AG09309 (cell line): ENCODE data around the gene MAN1C1.

Experiments used
- DNase-seq: peaks from one replicate; pipeline ENCODE4 v3.0.0-alpha.2; 2010; ENCODE audit warnings: low read depth
- H3K4me3 ChIP-seq: 2 replicates; pipeline ENCODE4 v1.5.1; 2011; ENCODE audit warnings: mild to moderate bottlenecking, low read depth, low read length, moderate library complexity; ENCODE audit not compliant: control insufficient read depth
- TF ChIP-seq, protein P1 (sequence below): IDR thresholded peaks from 2 replicates; pipeline ENCODE4 v1.5.1; 2011; ENCODE audit warnings: mild to moderate bottlenecking, low read depth, low read length, inconsistent platforms; ENCODE audit not compliant: insufficient read depth, control insufficient read depth; ENCODE audit errors: missing control alignments

Gene MAN1C1

DNA sequence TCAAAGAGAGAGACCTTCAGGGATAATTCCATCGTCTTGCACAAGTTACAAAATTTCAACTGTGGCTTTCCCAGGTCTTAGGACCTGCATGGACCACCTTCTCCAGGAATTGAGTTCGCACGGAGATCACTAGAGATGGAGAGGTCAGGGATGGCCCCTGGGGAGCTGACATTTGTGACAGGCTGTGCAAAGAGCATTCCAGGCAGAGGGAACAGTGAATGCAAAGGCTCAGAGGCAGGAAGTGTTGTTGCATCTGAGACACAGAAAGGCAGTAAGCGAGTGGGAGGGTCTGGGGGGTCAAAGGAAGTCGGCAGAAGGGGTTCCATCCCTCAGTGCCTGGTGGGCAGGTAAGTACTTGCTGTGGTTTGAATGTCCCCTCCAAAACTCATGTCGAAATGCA lies 173.9 kb downstream of the MAN1C1 start:
- no peak overlapping the region for H3K4me3 ChIP-seq
- TF ChIP-seq, protein P1, sequence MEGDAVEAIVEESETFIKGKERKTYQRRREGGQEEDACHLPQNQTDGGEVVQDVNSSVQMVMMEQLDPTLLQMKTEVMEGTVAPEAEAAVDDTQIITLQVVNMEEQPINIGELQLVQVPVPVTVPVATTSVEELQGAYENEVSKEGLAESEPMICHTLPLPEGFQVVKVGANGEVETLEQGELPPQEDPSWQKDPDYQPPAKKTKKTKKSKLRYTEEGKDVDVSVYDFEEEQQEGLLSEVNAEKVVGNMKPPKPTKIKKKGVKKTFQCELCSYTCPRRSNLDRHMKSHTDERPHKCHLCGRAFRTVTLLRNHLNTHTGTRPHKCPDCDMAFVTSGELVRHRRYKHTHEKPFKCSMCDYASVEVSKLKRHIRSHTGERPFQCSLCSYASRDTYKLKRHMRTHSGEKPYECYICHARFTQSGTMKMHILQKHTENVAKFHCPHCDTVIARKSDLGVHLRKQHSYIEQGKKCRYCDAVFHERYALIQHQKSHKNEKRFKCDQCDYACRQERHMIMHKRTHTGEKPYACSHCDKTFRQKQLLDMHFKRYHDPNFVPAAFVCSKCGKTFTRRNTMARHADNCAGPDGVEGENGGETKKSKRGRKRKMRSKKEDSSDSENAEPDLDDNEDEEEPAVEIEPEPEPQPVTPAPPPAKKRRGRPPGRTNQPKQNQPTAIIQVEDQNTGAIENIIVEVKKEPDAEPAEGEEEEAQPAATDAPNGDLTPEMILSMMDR = no peak
- no peak for DNase-seq

DNA sequence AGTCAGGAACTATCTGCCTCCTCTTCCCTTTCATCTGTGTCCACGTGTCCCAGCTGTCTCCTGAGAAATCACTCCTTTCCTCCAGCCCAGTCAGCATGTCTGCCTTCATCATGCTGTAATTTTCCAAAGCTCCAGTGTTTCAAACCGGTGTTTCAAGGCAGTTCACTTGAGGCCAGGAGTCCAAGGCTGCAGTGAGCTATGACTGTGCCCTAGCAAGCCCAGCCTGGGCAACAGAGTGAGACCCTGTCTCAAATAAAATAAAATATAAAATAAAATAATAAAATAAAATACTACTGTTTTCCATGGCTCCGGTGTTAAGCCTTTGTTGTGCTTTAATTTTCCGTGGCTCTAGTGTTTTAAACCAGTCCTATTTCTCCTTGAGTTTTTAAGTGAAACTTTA lies 175.5 kb downstream of the MAN1C1 start:
- no peak overlapping the region for H3K4me3 ChIP-seq
- no peak for DNase-seq
- TF ChIP-seq, protein P1 = no peak

DNA sequence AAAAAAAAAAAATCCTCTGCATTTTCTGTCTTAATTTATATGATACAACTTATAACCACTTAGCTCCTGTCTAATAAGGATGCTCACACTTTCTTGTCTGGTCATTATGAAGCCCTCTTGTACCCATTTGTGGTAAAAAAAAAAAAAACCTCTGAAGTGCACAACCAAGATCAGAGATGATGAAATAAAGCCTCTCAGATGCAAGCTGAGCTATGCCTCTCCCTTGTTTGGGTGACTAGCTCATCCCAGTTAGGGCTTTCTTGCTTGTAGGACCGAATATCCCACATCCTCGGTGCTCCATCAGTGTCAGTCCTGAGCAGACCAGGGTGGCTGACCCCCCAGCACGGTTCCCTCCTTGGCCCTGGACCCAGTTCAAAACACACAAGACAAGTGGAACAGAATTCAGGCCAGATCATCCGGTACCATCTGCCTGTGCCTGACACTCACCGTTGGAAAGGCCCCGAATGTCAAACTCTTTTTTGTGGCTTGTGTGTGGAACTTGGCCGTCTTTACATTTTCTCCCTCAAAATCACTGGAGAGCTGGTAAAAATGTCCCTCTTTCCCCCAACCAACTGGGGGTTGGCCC lies 177.1 kb downstream of the MAN1C1 start:
- no peak overlapping the region for H3K4me3 ChIP-seq
- no peak for DNase-seq
- TF ChIP-seq, protein P1 = no peak

DNA sequence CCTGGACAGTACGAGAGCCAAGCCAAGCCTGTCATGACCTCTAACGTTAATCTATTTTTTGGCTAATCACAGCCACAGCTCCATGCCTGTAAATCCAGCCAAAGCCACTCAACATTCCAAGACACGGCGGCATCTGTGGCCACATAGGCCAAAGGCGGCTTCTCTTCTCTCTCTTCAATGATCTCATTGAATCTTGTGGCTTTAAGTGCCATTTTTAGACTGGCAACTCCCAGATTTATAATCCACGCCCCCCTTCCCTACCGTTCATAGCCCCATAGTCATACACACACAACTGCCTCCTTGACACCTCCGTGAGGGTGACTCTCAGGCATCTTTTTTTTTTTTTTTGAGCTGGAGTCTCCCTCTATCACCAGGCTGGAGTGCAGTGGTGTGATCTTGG lies 177.7 kb downstream of the MAN1C1 start:
- TF ChIP-seq, protein P1 = no peak
- DNase-seq = no peak
- H3K4me3 ChIP-seq = no peak overlapping the region

DNA sequence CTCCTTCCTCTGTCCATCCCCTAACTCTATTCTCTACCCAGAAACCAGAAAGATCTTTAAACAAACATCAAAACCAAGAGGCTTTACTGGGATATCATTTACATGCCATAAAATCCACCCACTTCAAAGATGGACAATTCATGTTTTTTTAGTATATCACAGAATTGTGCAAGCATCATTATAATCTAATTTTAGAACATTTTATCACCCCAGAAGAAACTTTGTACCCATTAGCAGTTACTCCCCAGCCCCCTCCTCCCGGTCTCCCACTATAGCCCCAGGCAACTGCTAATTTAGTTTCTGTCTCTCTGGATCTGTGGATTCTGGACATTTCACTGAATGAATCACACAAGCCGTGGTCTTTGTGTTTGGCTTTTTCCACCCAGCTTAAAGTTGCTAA lies 178.6 kb downstream of the MAN1C1 start:
- TF ChIP-seq, protein P1 = no peak
- H3K4me3 ChIP-seq = no peak overlapping the region
- DNase-seq = no peak

DNA sequence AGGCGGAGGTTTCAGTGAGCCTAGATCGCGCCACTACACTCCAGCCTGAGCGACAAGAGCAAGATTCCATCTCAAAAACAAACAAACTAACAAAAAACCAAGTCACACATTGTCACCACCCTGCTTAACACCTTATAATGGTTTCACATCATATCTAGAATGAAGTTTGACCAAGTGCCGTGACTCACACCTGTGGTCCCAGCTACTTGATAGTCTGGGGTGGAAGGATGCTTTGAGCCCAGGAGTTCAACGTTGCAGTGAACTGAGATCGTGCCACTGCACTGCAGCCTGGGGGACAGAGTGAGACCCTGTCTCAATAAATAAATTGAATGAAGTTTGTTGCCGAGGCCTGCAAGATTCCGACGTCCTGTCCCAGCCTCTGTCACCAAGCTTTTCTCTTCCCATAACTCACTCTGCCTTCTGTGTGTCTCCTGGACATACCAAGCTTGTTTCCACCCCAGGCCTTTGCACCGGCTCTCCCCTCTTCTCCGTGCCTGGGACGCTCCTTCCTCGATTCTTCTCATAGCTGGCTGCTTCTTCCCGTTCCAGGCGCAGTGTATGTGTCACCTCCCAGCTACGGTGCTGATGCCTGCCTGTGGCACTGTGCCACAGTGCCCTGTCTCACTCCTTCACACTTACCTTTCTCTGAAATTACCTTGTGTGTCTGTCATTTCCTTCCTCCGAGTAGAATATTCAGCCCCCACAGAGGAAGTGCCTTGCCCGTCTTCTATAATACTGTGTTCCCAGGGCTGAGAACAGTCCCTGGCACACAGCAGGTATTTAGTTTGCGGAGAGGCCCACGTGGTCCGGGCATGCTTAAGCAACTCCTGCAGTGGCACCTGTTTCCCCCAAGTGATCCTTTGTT lies 179.6 kb downstream of the MAN1C1 start:
- DNase-seq = no peak
- no peak overlapping the region for H3K4me3 ChIP-seq
- TF ChIP-seq, protein P1 = no peak
